HG03095 (cell line): Measurements from ENCODE around the gene ATP6V0C.
A peak's percentile ranks its signal among the peaks of the same experiment; 100 is the strongest.

Experiments used
- ATAC-seq: cut with Tn5 transposase; IDR thresholded peaks from one replicate; pipeline ENCODE4 v1.9.1; 2021; ENCODE audit warnings: moderate library complexity; ENCODE audit not compliant: unreplicated experiment

Gene ATP6V0C

GRCh38 chr16:2490190-2491105 is 23.3 kb upstream of the ATP6V0C start:
- ATAC-seq: no peak

GRCh38 chr16:2492292-2492691 is 21.5 kb upstream of the ATP6V0C start:
- ATAC-seq: no peak

- ATAC-seq: no peak
These were observed 20.1 kb upstream of the ATP6V0C start for GRCh38 chr16:2493605-2494004.

GRCh38 chr16:2494616-2495015 is 19.1 kb upstream of the ATP6V0C start:
- ATAC-seq: no peak

GRCh38 chr16:2495041-2495440 is 18.7 kb upstream of the ATP6V0C start:
- ATAC-seq: no peak

DNA sequence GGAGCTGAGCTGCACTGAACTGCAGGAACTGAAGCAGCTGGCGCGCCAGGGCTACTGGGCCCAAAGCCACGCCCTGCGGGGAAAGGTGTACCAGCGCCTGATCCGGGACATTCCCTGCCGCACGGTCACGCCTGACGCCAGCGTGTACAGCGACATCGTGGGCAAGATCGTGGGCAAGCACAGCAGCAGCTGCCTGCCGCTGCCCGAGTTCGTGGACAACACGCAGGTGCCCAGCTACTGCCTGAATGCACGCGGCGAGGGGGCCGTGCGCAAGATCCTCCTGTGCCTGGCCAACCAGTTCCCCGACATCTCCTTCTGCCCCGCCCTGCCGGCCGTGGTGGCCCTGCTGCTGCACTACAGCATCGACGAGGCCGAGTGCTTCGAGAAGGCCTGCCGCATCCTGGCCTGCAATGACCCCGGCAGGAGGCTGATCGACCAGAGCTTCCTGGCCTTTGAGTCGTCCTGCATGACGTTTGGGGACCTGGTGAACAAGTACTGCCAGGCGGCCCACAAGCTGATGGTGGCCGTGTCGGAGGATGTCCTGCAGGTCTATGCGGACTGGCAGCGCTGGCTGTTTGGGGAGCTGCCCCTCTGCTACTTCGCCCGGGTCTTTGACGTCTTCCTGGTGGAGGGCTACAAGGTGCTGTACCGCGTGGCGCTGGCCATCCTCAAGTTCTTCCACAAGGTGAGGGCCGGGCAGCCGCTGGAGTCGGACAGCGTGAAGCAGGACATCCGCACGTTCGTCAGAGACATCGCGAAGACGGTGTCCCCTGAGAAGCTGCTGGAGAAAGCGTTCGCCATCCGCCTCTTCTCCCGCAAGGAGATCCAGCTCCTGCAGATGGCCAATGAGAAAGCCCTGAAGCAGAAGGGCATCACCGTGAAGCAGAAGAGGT is 17.3 kb upstream of the ATP6V0C start:
- ATAC-seq: no peak

DNA sequence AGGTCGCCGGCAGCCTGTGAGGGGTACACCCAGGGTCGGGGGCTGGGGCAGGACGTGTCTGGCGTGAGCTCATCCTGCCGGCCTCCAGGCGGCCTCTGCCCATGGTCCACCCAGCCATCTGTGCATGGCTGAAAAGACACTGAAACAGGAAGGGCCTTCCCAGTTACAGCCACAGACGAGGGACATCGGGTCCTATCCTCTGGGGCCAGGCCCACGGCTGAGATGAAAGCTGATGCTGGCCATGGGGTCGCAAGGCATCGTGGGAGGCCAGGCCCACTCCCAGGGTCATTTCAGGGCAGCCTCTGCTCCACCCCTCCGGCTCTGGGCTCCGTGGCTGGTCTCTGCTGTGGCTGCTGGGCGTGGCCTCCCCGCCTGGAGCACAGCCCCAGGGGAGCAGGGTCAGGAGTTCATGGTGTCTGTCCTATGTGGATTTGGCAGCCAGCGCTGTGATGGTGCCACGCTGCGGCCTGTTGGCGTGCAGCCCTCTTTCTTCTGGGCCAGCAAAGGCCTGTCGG is 16.6 kb upstream of the ATP6V0C start:
- no peak for ATAC-seq

DNA sequence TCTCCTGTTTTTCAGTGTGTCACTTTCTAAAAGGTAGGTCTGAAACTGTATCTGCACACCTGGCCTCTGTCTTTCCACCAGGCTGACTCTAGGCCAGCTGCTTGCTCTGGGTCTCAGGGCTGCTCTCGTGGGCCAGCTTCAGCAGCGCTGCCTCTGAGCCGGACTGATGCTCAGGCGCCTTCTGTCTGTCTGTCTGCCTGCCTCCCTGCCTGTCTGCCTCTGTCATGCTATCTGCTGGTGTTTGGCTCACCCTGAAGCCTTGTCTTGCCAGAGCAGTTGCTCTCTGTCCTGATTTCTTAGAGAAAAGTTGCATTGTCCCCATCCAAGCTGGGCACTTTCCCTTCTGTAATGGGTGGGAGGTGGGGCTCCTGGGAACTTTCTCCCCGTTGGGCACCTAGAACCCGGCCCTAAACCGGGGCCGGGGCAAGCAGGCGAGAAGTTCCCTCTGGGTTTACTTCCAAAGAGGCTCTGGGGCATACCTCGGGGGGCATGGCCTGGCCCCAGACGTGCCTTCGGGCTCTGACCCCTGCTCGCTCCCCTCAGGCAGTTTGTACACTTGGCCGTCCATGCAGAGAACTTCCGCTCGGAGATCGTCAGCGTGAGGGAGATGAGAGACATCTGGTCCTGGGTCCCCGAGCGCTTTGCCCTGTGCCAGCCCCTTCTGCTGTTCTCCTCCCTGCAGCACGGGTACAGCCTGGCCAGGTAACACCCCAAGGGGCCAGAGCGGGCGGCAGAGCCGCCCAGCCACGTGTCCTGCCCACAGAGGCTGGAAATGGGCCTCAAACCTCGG is 15.9 kb upstream of the ATP6V0C start:
- no peak for ATAC-seq

GRCh38 chr16:2498531-2499253 is 15.1 kb upstream of the ATP6V0C start:
- ATAC-seq: no peak

DNA sequence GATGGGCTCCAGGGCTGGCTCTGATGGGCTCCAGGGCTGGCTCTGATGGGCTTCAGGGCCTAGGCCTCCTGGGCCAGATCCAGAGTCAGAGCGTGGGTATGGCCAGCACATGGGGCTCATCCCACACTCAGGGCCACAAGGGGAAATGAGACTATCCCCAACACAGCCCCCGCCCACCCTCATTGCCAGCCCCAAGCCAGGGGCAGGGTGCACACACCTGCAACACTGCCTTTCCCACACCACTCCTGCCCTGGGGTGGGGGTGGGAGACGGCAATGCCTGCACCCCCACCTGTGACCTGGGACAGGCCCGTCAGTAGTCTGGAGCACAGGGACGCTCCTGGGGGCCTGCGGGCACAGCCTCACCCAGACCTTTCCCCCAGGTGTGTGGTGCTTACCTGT is 14.3 kb upstream of the ATP6V0C start:
- no peak for ATAC-seq

- no peak for ATAC-seq
These were observed 13.8 kb upstream of the ATP6V0C start for GRCh38 chr16:2499890-2500429.

DNA sequence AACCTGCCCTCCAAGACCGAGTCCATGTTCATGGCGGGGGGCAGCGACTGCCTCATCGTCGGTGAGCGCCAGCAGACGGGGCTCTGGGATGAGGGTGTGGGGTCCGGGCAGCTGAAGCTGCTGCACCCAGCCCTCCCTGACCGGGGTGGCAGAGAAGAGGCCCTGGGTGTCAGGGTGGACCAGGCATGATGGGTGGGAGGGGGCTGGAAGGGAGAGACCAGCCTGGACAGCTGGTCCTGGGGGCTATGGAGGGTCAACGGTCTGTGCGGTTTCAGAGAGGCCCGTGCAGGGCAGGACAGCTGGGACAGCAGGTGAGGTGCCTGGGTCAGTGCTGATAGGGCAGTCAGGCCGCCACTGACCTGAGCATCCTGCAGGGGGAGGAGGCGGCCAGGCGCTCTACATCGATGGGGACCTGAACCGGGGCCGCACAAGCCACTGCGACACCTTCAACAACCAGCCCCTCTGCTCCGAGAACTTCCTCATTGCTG is 13.3 kb upstream of the ATP6V0C start:
- no peak for ATAC-seq

GRCh38 chr16:2500918-2501750 is 12.6 kb upstream of the ATP6V0C start:
- no peak for ATAC-seq

DNA sequence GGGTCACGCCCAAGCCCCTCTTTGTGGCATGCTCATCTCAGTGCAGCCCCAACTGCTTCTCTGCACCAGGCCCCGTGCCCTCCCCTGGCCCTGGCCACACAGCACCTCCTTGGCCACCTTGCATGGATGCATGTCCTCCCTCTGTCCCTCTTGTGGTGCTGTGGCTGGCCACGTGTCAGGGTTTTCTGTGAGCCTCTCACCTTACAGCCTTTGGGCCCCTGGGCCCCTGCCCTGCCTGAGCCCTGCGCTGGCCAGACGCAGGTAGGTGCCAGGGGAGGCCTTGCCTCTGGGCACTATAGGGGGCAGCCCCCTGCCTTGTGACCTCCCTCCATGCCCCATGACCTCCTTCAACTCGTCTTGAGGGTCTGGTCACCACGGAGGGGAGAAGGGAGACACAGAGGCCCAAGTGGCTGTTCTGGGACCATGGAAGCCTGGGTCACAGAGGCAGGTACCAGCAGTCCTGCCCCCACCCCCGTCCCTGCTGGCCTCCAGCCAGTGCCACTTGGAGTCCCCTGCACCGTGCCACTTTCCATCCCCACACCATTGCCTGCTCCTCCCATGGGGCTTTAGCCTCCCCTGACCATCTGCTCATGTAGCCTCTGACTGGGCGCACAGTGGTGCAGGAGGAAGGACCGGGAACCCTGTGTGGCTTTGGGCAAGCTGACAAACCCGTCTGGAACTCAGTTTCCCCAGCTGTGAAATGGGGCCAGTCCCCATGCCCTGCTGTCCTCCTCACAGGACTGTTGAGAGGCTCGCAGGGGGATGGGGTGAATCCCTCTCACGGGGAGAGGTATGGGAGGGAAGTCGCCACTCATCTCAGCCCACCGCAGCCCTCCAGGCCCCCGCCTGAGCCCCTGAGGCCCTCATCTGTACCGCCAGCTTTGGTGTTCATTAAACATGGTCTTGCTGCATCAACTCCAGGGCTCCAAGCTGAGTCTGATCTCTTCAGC is 11.5 kb upstream of the ATP6V0C start:
- ATAC-seq: no peak

DNA sequence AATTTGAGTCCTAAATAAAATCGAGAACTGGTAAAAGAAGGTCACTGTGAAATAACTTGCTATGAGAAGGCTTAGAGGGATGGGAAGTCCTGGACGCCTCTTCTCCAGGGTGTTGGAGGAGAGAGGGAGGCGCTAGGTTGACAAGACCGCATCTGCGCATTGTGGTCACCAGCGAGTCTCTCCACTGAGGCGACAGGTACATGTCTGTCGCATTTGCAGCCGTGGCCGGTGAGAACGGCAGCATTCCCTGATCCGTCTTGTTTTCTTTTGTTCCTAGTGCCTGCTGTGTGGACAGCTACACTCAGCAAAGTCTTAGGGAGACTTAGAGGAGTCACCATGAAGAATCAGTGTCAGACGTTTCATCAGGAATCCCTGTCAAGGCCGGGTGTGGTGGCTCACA is 8.1 kb upstream of the ATP6V0C start:
- ATAC-seq: no peak

DNA sequence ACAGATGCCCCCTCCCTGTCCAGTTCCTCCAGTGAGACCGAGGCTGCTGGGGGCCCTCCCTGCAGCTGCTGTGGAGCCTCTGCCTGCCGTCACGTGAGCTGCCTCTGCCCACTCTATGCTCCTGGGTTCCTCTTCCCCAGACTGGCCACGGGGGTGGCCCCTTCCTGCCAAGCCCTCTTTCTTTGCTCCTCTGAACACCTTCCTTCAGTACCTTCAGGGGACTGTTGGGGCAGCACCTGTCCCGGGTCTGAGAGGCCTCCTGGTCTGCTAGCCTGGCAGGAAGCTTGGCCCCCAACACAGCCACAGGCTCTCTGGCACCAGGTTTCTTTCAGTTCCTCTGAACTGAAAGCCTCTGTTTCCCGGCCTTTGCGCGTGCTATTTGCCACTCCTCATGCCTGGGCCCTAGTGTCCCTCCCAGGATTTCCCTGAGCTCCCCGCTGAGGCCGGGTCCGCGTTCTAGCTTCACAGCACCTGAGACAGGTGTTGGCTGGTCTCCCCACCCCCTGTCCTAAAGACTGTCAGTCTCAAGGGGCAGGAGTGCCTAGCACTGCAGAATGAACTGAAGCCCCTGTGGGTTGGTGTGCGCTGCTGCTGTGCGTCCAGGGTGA is 6.6 kb upstream of the ATP6V0C start:
- peak; percentile 45 for ATAC-seq

DNA sequence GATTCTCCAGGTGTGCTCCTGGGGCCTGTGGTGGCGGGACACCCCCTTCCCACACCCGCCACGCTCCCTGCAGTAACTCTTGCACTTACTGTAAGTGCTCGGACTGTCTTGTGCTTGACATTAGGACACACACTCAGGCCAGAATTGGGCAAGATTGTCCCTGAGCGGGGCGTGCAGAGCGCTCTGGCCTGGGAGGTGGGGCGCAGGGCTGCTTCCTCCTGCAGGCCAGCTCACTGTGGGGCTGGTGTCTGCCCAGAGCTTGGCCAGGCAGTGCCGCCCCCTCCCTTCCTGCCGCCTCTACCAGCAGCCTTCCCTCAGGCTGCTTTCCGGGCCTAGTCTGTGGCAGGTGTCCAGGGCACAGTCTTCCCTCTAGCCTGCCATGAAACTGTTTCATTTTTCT is 6.1 kb upstream of the ATP6V0C start:
- ATAC-seq: peak; percentile 19
